ENCODE results near the gene SUFU. TPM values are rescaled to one million over a fixed set of nuclear protein-coding genes. Genes with fewer than 3 reads are reported as not detected.

The SUFU gene
- total and polyA plus RNA-seq, 2 donors = 2.6 to 4.3 TPM

DNA sequence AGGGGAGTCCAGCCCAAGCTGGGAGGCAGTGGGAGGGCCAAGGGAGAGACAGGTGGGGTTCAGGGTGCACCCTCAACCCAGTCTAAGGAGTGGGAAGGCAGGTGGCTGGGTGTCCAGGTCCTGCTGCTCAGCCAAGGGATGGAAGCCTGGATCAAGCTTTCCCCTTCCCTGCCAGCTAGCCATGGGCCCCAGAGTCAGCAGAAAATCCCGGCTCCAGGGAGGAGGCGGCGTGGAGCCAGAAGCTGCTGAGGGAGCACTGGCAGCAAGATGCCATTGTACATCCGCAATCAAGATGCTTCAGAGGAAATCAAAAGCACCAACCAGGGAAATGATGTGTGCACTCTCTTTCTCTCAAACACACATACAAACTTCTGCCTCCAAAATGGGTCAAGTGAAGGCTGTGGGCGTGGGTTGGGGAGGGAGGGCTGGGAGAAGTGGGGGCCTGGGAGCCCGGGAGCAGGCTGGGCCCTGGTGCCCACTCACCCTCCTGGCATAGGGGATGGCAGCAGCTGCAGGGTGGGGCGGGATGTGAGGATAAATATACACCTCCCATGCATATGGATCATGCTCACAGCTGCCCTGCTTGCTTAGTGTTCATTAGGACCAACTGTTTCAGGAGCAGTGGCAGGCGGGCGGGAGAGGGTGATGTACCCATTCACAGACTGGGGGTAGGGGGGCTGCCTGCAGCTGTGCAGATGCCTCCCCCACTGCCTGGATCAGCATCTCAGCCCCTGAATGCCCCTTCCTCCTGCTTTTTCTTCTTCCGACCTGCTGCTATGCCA is 164.7 kb downstream of the SUFU start:
- DNase-seq (ENCODE audit: low read depth in 6 of 9, low spot score in 9 of 9) = peak in 1 of 9 donors; percentile 51
- Histone ChIP-seq H3K27ac (ENCODE audit: low read depth in 1 of 2, low read length in 1 of 2) (peak overlapping the region; percentile 4 to 60), H3K4me3 (ENCODE audit: low read length in 2 of 2) (no peak overlapping the region), H3K27me3 (ENCODE audit: control insufficient read depth in 2 of 2, insufficient read depth in 1 of 2, low read length in 1 of 2) (no peaks in the 10 kb centered on the region), H3K4me1 (ENCODE audit: control insufficient read depth in 2 of 2, insufficient read depth in 2 of 2, low read length in 2 of 2) (peaks cover 47 to 65% of the 10 kb centered on the region in 2 donors), H3K36me3 (ENCODE audit: control insufficient read depth in 2 of 2, insufficient read depth in 2 of 2, low read length in 1 of 2) (no peaks in the 10 kb centered on the region), H3K9me3 (ENCODE audit: control insufficient read depth in 2 of 2, insufficient read depth in 1 of 2, low read length in 1 of 2) (no peaks in the 10 kb centered on the region)
- 82% methylated on average over 10 of the region's 10 CpGs for WGBS

DNA sequence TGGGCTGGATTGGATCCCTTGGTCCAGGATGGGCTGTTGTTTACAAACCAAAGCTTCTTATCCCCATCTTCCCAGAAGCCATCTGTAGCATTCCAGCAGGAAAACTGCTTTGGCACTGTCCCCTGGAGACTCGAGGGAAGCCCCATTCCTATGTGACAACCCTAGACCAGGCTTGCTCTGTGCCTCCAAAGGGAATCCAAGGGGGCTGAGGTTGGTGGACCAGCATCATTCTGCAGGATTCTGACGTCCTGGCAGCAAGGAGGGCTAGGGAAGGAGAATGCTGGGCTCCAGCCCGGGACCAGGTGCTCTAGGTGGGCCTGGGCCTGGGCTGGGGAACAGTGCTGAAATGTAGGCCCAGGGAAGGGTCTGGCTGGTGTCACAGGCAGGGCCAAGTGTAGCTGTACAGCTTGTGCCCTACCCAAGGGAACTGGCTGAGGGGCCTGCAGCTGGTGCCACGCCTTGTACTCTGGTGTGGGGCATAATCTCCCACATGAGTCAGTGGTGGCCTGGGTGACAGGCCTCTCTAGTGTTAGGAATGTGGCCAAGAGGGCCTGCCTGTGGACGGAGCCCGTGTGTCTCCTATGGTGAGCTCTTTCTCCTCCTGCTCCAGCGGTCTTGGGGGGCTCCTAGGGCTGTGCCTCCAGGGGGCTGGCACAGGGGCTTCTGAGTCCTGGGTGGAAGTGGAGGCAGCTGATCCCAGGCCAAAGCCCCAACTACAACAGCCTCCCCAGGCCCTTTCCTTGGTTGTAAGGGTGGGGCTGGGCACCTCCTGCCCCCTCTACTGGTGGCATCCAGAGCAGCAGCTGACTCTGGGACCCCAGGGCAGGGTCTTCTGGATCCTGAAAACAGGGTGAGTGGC is 165.7 kb downstream of the SUFU start:
- H3K9me3 ChIP-seq (ENCODE audit: control insufficient read depth in 2 of 2, insufficient read depth in 1 of 2, low read length in 1 of 2) = no peaks in the 10 kb centered on the region
- H3K4me3 ChIP-seq (ENCODE audit: low read length in 2 of 2) = no peak overlapping the region
- no peaks in the 10 kb centered on the region for H3K36me3 ChIP-seq (ENCODE audit: control insufficient read depth in 2 of 2, insufficient read depth in 2 of 2, low read length in 1 of 2)
- no peaks in the 10 kb centered on the region for H3K27me3 ChIP-seq (ENCODE audit: control insufficient read depth in 2 of 2, insufficient read depth in 1 of 2, low read length in 1 of 2)
- 92% methylated on average over 7 of the region's 7 CpGs for WGBS
- peak in 1 of 9 donors; percentile 61 for DNase-seq (ENCODE audit: low read depth in 6 of 9, low spot score in 9 of 9)
- H3K27ac ChIP-seq (ENCODE audit: low read depth in 1 of 2, low read length in 1 of 2) = peak overlapping the region in 1 of 2 donors; percentile 55
- peaks cover 53 to 73% of the 10 kb centered on the region in 2 donors for H3K4me1 ChIP-seq (ENCODE audit: control insufficient read depth in 2 of 2, insufficient read depth in 2 of 2, low read length in 2 of 2)

DNA sequence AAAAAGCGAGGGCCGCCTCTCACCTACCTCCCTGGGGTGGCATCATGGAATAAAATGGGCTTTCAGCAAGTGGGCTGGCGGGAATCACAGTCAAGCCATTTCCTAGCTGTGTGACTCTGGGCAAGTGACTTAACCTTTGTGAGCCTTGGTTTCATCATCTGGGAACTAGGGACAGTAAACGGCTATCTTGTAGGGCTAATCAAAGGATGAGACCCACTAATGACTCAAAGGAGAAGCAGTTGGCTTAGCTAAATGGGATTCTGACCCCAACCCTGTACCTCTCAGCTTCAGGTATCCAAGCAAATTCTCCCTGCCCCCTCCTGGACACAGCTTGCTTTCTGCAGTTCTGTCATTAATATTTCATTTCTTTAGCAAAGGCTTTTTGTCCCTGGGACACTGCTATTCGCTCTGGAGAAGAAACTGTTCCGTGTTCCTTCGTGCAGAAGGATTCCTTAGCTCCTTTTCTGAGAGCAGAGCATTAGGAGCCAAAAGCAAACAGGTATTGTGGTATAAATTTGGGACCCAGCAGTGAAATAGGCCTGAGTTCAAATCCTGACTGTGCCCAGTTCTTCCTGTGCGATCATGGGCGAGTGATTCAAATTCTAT is 166.4 kb downstream of the SUFU start:
- no peak overlapping the region for H3K27ac ChIP-seq (ENCODE audit: low read depth in 1 of 2, low read length in 1 of 2)
- peaks cover 58 to 78% of the 10 kb centered on the region in 2 donors for H3K4me1 ChIP-seq (ENCODE audit: control insufficient read depth in 2 of 2, insufficient read depth in 2 of 2, low read length in 2 of 2)
- H3K27me3 ChIP-seq (ENCODE audit: control insufficient read depth in 2 of 2, insufficient read depth in 1 of 2, low read length in 1 of 2) = no peaks in the 10 kb centered on the region
- WGBS = 98% methylated on average over 9 of the region's 9 CpGs
- H3K4me3 ChIP-seq (ENCODE audit: low read length in 2 of 2) = no peak overlapping the region
- H3K36me3 ChIP-seq (ENCODE audit: control insufficient read depth in 2 of 2, insufficient read depth in 2 of 2, low read length in 1 of 2) = no peaks in the 10 kb centered on the region
- H3K9me3 ChIP-seq (ENCODE audit: control insufficient read depth in 2 of 2, insufficient read depth in 1 of 2, low read length in 1 of 2) = no peaks in the 10 kb centered on the region
- DNase-seq (ENCODE audit: low read depth in 6 of 9, low spot score in 9 of 9) = no peak

DNA sequence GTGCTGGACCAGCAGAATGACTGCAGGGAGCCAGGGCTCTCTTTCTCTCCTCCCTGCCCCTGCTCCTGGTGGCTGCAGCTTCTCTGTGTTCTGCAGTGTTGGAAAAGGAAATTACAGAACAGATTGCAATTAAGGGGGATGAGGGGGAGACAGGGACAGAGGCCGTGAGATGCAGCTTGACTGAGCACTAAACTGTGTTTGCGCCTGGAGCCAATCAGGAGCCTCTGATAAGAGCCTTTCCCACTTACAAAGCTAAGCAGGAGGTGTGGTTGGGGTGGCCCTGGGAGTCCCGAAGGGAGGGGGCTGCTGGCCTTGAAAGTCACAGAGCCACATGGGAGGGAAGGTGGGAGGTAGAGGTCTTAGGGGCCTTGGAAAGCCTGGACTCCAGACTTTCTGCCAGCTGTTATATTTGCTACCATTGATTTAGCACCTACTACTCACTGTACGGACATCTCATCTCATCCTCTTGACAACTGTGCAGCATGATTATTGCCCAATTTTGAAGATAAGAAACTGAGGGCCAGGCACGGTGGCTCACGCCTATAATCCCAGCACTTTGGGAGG is 167.2 kb downstream of the SUFU start:
- H3K27ac ChIP-seq (ENCODE audit: low read depth in 1 of 2, low read length in 1 of 2) = no peak overlapping the region
- no peaks in the 10 kb centered on the region for H3K27me3 ChIP-seq (ENCODE audit: control insufficient read depth in 2 of 2, insufficient read depth in 1 of 2, low read length in 1 of 2)
- H3K36me3 ChIP-seq (ENCODE audit: control insufficient read depth in 2 of 2, insufficient read depth in 2 of 2, low read length in 1 of 2) = no peaks in the 10 kb centered on the region
- H3K4me1 ChIP-seq (ENCODE audit: control insufficient read depth in 2 of 2, insufficient read depth in 2 of 2, low read length in 2 of 2) = peaks cover 66 to 86% of the 10 kb centered on the region in 2 donors
- DNase-seq (ENCODE audit: low read depth in 6 of 9, low spot score in 9 of 9) = peak in 1 of 9 donors; percentile 44
- no peak overlapping the region for H3K4me3 ChIP-seq (ENCODE audit: low read length in 2 of 2)
- no peaks in the 10 kb centered on the region for H3K9me3 ChIP-seq (ENCODE audit: control insufficient read depth in 2 of 2, insufficient read depth in 1 of 2, low read length in 1 of 2)
- 83% methylated on average over 6 of the region's 6 CpGs for WGBS

DNA sequence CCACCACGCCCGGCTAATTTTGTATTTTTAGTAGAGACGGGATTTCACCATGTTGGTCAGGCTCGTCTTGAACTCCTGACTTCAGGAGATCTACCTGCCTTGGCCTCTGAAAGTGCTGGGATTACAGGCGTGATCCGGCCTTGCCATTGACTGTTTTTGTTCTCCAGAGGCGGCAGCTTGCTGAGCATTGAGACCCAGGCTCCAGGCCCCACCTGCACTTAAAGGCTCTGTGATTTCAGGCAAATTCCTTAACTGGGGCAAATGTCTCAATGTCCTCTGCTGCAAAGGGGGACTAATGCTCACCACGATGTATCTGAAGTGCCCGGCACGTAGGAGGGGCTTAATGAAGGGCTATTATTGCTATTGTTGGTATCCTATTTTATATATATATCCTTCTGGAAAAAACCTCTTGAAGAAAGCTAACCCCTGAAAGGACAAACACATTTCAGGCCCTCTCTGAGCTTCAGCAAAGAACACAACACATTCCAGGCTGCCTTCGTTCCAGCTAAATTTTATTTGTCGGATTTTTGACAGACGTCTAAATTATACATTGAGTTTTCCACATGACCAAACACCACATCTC is 169.6 kb downstream of the SUFU start:
- DNase-seq (ENCODE audit: low read depth in 6 of 9, low spot score in 9 of 9) = peak in 1 of 9 donors; percentile 53
- H3K36me3 ChIP-seq (ENCODE audit: control insufficient read depth in 2 of 2, insufficient read depth in 2 of 2, low read length in 1 of 2) = no peaks in the 10 kb centered on the region
- no peaks in the 10 kb centered on the region for H3K27me3 ChIP-seq (ENCODE audit: control insufficient read depth in 2 of 2, insufficient read depth in 1 of 2, low read length in 1 of 2)
- peak overlapping the region; percentile 78 to 89 for H3K27ac ChIP-seq (ENCODE audit: low read depth in 1 of 2, low read length in 1 of 2)
- H3K9me3 ChIP-seq (ENCODE audit: control insufficient read depth in 2 of 2, insufficient read depth in 1 of 2, low read length in 1 of 2) = no peaks in the 10 kb centered on the region
- H3K4me3 ChIP-seq (ENCODE audit: low read length in 2 of 2) = peak overlapping the region; percentile 36 to 57
- WGBS = 70% methylated on average over 13 of the region's 13 CpGs
- H3K4me1 ChIP-seq (ENCODE audit: control insufficient read depth in 2 of 2, insufficient read depth in 2 of 2, low read length in 2 of 2) = peaks cover 74 to 100% of the 10 kb centered on the region in 2 donors

DNA sequence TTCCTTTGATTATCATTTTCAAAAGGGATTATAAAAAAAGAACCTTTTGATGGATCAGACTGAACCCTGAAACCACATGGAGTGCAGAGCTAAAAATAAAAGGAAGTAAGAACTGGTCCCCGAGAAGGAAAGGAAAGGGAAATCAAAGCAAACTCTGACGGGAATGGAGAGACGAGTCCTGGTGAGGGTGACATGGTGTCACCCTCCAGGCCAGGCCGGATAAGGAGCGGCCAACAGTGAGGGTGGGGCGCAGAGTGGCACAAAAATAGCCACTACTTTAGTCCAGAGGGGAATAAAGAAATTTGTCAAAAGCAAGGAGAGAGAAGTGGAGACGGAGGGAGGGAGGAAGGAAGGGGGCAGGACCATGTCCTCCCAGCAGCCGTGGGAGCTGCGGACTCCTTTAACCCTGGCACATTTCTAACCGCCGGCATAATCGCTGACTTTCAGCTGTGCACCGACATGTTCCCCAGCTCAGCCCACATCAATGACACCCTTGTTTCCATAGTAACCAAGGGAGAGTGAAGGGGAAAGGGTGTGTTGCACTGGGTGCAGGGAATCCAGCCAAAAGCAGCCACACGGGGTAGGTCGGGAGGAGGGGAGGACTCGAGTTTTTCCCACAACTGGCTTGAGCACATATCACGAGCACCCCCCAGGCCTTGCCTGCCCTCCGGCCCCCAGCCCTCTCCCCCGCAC is 170.2 kb downstream of the SUFU start:
- Histone ChIP-seq H3K4me1 (ENCODE audit: control insufficient read depth in 2 of 2, insufficient read depth in 2 of 2, low read length in 2 of 2) (peaks cover 74 to 100% of the 10 kb centered on the region in 2 donors), H3K27me3 (ENCODE audit: control insufficient read depth in 2 of 2, insufficient read depth in 1 of 2, low read length in 1 of 2) (no peaks in the 10 kb centered on the region), H3K27ac (ENCODE audit: low read depth in 1 of 2, low read length in 1 of 2) (peak overlapping the region; percentile 89 to 98), H3K4me3 (ENCODE audit: low read length in 2 of 2) (peak overlapping the region; percentile 36 to 57), H3K9me3 (ENCODE audit: control insufficient read depth in 2 of 2, insufficient read depth in 1 of 2, low read length in 1 of 2) (no peaks in the 10 kb centered on the region), H3K36me3 (ENCODE audit: control insufficient read depth in 2 of 2, insufficient read depth in 2 of 2, low read length in 1 of 2) (no peaks in the 10 kb centered on the region)
- 1% methylated on average over 19 of the region's 19 CpGs for WGBS
- peak; percentile 81 to 98 (median 92) for DNase-seq (ENCODE audit: low read depth in 6 of 9, low spot score in 9 of 9)

DNA sequence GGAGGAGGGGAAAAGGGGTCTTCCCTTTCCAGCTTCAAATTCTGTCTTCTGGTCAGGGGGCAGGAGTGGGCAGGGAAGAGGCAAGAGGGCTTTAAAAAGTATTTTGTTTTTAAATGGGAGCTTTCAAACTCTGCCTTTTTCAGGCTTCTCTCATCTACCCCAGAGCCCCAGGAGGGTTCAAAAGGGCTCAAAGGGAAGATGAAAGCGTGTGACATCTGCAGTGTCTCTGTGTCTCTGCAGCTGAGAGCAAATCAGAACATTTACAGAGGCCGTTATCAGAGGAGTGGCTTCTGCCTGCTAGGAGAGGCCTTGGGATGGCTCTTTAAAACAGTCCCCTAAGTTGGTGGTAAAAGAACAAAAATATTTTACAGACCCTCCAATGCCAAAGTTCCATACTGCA is 170.8 kb downstream of the SUFU start:
- Histone ChIP-seq H3K4me3 (ENCODE audit: low read length in 2 of 2) (peak overlapping the region; percentile 36 to 57), H3K27ac (ENCODE audit: low read depth in 1 of 2, low read length in 1 of 2) (peak overlapping the region; percentile 89 to 98)
- 4% methylated on average over 2 of the region's 2 CpGs for WGBS

DNA sequence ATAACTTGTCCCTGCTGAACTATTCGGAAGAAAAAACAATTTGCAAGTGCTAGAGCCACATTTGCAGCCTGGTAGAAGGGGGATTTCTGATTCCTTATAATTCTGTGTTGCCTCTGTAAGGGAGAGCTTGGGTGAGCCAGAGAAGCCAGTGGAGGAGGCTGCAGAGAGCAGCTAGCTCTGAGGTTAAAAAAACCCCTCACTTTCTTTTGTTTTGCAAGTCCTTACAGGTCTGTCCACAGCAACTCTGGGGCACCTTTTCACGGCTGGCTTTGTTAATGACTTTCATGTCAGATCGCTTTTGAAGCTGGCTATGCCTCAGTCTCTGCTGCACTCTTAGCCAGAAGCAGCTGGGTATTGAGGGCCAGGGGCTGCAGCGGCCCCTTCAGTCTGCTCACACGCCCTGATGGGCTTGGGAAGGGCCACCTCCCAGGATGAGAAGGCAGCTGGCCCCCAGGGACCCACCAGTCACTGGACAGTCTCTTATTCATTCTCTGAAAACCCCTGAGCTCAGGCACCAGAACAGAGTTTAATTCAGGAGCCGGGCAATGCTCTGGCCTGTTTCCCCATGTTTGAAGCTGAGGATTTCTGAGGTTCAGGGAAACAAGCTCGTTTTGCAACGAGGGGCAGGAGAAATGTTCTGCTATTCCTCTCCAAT is 171.4 kb downstream of the SUFU start:
- Histone ChIP-seq H3K36me3 (ENCODE audit: control insufficient read depth in 2 of 2, insufficient read depth in 2 of 2, low read length in 1 of 2) (no peaks in the 10 kb centered on the region), H3K9me3 (ENCODE audit: control insufficient read depth in 2 of 2, insufficient read depth in 1 of 2, low read length in 1 of 2) (no peaks in the 10 kb centered on the region), H3K27ac (ENCODE audit: low read depth in 1 of 2, low read length in 1 of 2) (peak overlapping the region; percentile 89 to 98), H3K4me3 (ENCODE audit: low read length in 2 of 2) (peak overlapping the region; percentile 36 to 57), H3K4me1 (ENCODE audit: control insufficient read depth in 2 of 2, insufficient read depth in 2 of 2, low read length in 2 of 2) (peaks cover 66 to 95% of the 10 kb centered on the region in 2 donors), H3K27me3 (ENCODE audit: control insufficient read depth in 2 of 2, insufficient read depth in 1 of 2, low read length in 1 of 2) (no peaks in the 10 kb centered on the region)
- DNase-seq (ENCODE audit: low read depth in 6 of 9, low spot score in 9 of 9) = peak in 1 of 9 donors; percentile 60
- WGBS = 56% methylated on average over 8 of the region's 8 CpGs

More for the DNA sequence above, 170.8 kb downstream of the SUFU start:
- DNase-seq (ENCODE audit: low read depth in 6 of 9, low spot score in 9 of 9) = peak in 8 of 9 donors; percentile 61 to 93 (median 78)
- no peaks in the 10 kb centered on the region for H3K36me3 ChIP-seq (ENCODE audit: control insufficient read depth in 2 of 2, insufficient read depth in 2 of 2, low read length in 1 of 2)
- no peaks in the 10 kb centered on the region for H3K9me3 ChIP-seq (ENCODE audit: control insufficient read depth in 2 of 2, insufficient read depth in 1 of 2, low read length in 1 of 2)
- peaks cover 72 to 100% of the 10 kb centered on the region in 2 donors for H3K4me1 ChIP-seq (ENCODE audit: control insufficient read depth in 2 of 2, insufficient read depth in 2 of 2, low read length in 2 of 2)
- no peaks in the 10 kb centered on the region for H3K27me3 ChIP-seq (ENCODE audit: control insufficient read depth in 2 of 2, insufficient read depth in 1 of 2, low read length in 1 of 2)

Data from thymus (tissue), 11 donors.